Measurements from ENCODE around the gene KRTAP4-16.

DNA sequence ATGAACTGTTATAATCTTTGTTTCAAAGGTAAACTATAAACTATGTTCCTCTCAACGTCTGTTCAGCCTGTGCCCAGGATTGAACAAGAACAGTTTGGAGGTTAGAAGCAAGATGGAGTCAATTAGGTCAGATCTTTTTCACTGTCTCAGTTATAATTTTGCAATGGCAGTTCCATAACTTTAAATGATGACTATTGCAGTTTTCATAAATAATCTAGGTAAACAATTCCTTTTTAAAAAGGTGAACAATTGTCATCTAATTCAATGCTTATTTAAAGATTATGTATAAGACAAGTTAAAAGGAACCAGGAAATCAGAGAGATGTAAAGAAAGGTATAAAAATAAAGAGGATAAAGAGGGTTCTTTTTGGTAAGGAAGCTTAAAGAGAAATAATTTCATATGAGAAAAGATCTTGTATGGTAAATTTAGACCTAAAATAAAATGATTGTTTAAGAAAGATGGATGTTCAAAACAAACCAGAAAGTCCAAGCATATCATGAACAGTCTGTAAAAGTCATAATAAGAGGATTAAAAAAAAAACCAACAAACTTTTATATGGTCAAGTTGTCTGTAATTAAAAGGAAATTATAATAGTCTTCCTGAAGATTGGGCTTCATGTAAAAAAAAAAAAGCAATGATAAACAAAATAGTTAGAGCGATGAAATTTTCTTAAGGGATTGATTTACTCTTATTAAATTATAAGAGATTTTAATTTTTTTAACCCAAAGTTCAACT is 9.3 kb upstream of the KRTAP4-16 start:
- TF ChIP-seq, protein P1, sequence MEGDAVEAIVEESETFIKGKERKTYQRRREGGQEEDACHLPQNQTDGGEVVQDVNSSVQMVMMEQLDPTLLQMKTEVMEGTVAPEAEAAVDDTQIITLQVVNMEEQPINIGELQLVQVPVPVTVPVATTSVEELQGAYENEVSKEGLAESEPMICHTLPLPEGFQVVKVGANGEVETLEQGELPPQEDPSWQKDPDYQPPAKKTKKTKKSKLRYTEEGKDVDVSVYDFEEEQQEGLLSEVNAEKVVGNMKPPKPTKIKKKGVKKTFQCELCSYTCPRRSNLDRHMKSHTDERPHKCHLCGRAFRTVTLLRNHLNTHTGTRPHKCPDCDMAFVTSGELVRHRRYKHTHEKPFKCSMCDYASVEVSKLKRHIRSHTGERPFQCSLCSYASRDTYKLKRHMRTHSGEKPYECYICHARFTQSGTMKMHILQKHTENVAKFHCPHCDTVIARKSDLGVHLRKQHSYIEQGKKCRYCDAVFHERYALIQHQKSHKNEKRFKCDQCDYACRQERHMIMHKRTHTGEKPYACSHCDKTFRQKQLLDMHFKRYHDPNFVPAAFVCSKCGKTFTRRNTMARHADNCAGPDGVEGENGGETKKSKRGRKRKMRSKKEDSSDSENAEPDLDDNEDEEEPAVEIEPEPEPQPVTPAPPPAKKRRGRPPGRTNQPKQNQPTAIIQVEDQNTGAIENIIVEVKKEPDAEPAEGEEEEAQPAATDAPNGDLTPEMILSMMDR (IDR thresholded peaks at IDR 0.05) = no peak
- TF ChIP-seq POLR2A (IDR thresholded peaks at IDR 0.05) = no peak
- no peak for TF ChIP-seq POLR2AphosphoS5 (IDR thresholded peaks at IDR 0.05)
- no peak for TF ChIP-seq EP300 (IDR thresholded peaks at IDR 0.05)
